HepG2 (cell line): ENCODE results near the gene NDC80. TPM values are rescaled to one million over a fixed set of nuclear protein-coding genes. Genes with fewer than 3 reads are reported as not detected.

Source experiments
- CCAR2 ChIP-seq: fragments of 200-400 bp; formaldehyde crosslinking; optimal IDR thresholded peaks from 2 replicates; pipeline ENCODE3; 2018; ENCODE audit warnings: low read depth, mild to moderate bottlenecking, low read length, moderate library complexity
- EEA1 ChIP-seq: sonication (generic); formaldehyde crosslinking; IDR thresholded peaks from 2 replicates; pipeline ENCODE4 v1.5.1; 2020; ENCODE audit warnings: mild to moderate bottlenecking, missing genetic modification reagents, borderline replicate concordance
- GFI1 ChIP-seq: sonication (generic); formaldehyde crosslinking; IDR thresholded peaks from 2 replicates; pipeline ENCODE4 v1.5.0; 2020; ENCODE audit warnings: missing genetic modification reagents, mild to moderate bottlenecking, borderline replicate concordance
- HOXA7 ChIP-seq: sonication (generic); formaldehyde crosslinking; IDR thresholded peaks from 2 replicates; pipeline ENCODE4 v1.8.1; 2022; ENCODE audit warnings: mild to moderate bottlenecking, missing genetic modification reagents, moderate library complexity
- ZNF563 ChIP-seq: sonication (generic); formaldehyde crosslinking; IDR thresholded peaks from 2 replicates; pipeline ENCODE4 v1.8.0; 2022; ENCODE audit warnings: mild to moderate bottlenecking, moderate library complexity, missing genetic modification reagents
- ZNF687 ChIP-seq: sonication (generic); formaldehyde crosslinking; IDR thresholded peaks from 2 replicates; pipeline ENCODE4 v1.5.1; 2020; ENCODE audit warnings: mild to moderate bottlenecking, missing genetic modification reagents, moderate library complexity
- polyA plus RNA-seq, 8 experiments: library from polyadenylated mRNA; depleted of rRNA in 3 of 8; stranded (reverse) in 7 of 8; unstranded in 1 of 8; fragments of >200 nt; fragmentation: Illumina TruSeq in 4 of 8; extraction: Trizol in 4 of 8; gene quantifications; 2 replicates each; pipeline versions ENCODE4 v1.2.1 to v1.2.3, GENCODE V29; 2011 to 2016; ENCODE audit warnings: low read depth in 4 of 8, missing spikeins in 1 of 8, mixed read lengths in 1 of 8; ENCODE audit not compliant: insufficient read depth in 1 of 8
- total RNA-seq, 5 experiments: library from RNA; depleted of rRNA; stranded (reverse); fragments of >200 nt; fragmentation: Illumina TruSeq; extraction: Trizol; gene quantifications; 2 replicates each; pipeline ENCODE4 v1.2.3, GENCODE V29; 2016; ENCODE audit warnings: low read depth in 1 of 5
- TF ChIP-seq, protein P1 (sequence below): sonication (generic); formaldehyde crosslinking; IDR thresholded peaks from 2 replicates; pipeline ENCODE4 v1.4.0; 2020; ENCODE audit warnings: mild to moderate bottlenecking, missing genetic modification reagents, borderline replicate concordance
- TF ChIP-seq, protein P2 (sequence below): sonication (generic); formaldehyde crosslinking; IDR thresholded peaks from 2 replicates; pipeline ENCODE4 v1.5.0; 2020; ENCODE audit warnings: missing genetic modification reagents

The NDC80 gene
- total and polyA plus RNA-seq, 2 of the 13 experiments (the other 11 are each of a cell fraction or from before 2014, with no cell fraction given): 9.6 to 33.0 TPM

- TF ChIP-seq EEA1 (CRISPR knock-in tag) (no peak), HOXA7 (CRISPR knock-in tag) (no peak), ZNF563 (CRISPR knock-in tag) (no peak), ZNF687 (CRISPR knock-in tag) (no peak), CCAR2 (no peak), GFI1 (no peak)
- TF ChIP-seq, protein P1, sequence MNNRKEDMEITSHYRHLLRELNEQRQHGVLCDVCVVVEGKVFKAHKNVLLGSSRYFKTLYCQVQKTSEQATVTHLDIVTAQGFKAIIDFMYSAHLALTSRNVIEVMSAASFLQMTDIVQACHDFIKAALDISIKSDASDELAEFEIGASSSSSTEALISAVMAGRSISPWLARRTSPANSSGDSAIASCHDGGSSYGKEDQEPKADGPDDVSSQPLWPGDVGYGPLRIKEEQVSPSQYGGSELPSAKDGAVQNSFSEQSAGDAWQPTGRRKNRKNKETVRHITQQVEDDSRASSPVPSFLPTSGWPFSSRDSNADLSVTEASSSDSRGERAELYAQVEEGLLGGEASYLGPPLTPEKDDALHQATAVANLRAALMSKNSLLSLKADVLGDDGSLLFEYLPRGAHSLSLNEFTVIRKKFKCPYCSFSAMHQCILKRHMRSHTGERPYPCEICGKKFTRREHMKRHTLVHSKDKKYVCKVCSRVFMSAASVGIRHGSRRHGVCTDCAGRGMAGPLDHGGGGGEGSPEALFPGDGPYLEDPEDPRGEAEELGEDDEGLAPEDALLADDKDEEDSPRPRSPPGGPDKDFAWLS (CRISPR knock-in tag): no peak
- TF ChIP-seq, protein P2, sequence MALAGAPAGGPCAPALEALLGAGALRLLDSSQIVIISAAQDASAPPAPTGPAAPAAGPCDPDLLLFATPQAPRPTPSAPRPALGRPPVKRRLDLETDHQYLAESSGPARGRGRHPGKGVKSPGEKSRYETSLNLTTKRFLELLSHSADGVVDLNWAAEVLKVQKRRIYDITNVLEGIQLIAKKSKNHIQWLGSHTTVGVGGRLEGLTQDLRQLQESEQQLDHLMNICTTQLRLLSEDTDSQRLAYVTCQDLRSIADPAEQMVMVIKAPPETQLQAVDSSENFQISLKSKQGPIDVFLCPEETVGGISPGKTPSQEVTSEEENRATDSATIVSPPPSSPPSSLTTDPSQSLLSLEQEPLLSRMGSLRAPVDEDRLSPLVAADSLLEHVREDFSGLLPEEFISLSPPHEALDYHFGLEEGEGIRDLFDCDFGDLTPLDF: no peak
- TF ChIP-seq, all 625 proteins: peak for 0
Measured at GRCh38 chr18:2635586-2635985, 64.2 kb downstream of the NDC80 start (continued).
